Thoracic aorta (tissue), 2 donors: ENCODE data around the gene PLPPR2. TPM values are rescaled to one million over a fixed set of nuclear protein-coding genes. Genes with fewer than 3 reads are reported as not detected.

Experiments used
- ATAC-seq: fragments of 150-250 bp; one replicate; pipeline ENCODE4 v1.8.0; 2017; ENCODE audit warnings: low read depth; ENCODE audit not compliant: insufficient number of reproducible peaks, low FRiP score
- DNase-seq: peaks from one replicate; pipeline ENCODE4 v3.0.0-alpha.2; 2020; ENCODE audit warnings: low spot score
- H3K27ac ChIP-seq, 2 donors: fragments of 200-600 bp; sonication (generic); 1 replicate in 1 of 2; 2 replicates in 1 of 2; pipeline ENCODE4 v1.5.1; 2016; ENCODE audit warnings: mild to moderate bottlenecking in 2 of 2, moderate library complexity in 2 of 2
- H3K27me3 ChIP-seq: fragments of 200-600 bp; sonication (generic); replicated peaks from 2 replicates; pipeline ENCODE4 v1.6.0; 2016; ENCODE audit warnings: mild to moderate bottlenecking; ENCODE audit not compliant: insufficient read depth
- H3K36me3 ChIP-seq: fragments of 200-600 bp; sonication (generic); one replicate; pipeline ENCODE4 v1.5.1; 2016
- H3K4me1 ChIP-seq, 2 donors: fragments of 200-600 bp; sonication (generic); 1 replicate in 1 of 2; 2 replicates in 1 of 2; pipeline versions ENCODE4 v1.5.1 to v1.6.0; 2016; ENCODE audit warnings: low read depth in 2 of 2, mild to moderate bottlenecking in 1 of 2; ENCODE audit not compliant: control insufficient read depth in 1 of 2
- H3K4me3 ChIP-seq: fragments of 200-600 bp; sonication (generic); 2 replicates; pipeline ENCODE4 v1.5.1; 2016; ENCODE audit warnings: mild to moderate bottlenecking
- H3K9me3 ChIP-seq: fragments of 200-600 bp; sonication (generic); 2 replicates; pipeline ENCODE4 v1.5.1; 2016
- CTCF ChIP-seq: fragments of 200-600 bp; sonication (generic); IDR thresholded peaks from one replicate; pipeline ENCODE4 v1.5.1; 2019; ENCODE audit warnings: antibody characterized with exemption
- total RNA-seq, 2 donors: library from RNA; depleted of rRNA; stranded (reverse); fragments of >200 nt; gene quantifications; one replicate each; pipeline versions ENCODE4 v1.1.0 to v1.2.3, GENCODE V29; 2016

Gene PLPPR2
- total RNA-seq, 2 donors from 2014 or later: 55.7 to 69.7 TPM

- no peaks in the 10 kb centered on the region for H3K27me3 ChIP-seq
- DNase-seq (no peak), ATAC-seq (no peak)
- no peaks in the 10 kb centered on the region for H3K4me1 ChIP-seq
- H3K9me3 ChIP-seq: no peaks in the 10 kb centered on the region
- no peak for TF ChIP-seq CTCF
- no peak overlapping the region for H3K4me3 ChIP-seq
- no peak overlapping the region for H3K27ac ChIP-seq
- H3K36me3 ChIP-seq: no peaks in the 10 kb centered on the region
Observed at GRCh38 chr19:11408591-11408990, 53.4 kb downstream of the PLPPR2 start.

GRCh38 chr19:11410682-11411081, 55.5 kb downstream of the PLPPR2 start:
- Histone ChIP-seq H3K4me1 (no peaks in the 10 kb centered on the region), H3K36me3 (no peaks in the 10 kb centered on the region), H3K27ac (no peak overlapping the region), H3K9me3 (no peaks in the 10 kb centered on the region), H3K27me3 (no peaks in the 10 kb centered on the region), H3K4me3 (no peak overlapping the region)
- ATAC-seq (no peak), DNase-seq (no peak)
- TF ChIP-seq CTCF: no peak

- TF ChIP-seq CTCF: no peak
- DNase-seq: no peak
- peaks cover 0 to 11% of the 10 kb centered on the region in 2 donors for H3K4me1 ChIP-seq
Observed at GRCh38 chr19:11414544-11414943, 59.3 kb downstream of the PLPPR2 start.

More at GRCh38 chr19:11414544-11414943, 59.3 kb downstream of the PLPPR2 start:
- no peak overlapping the region for H3K27ac ChIP-seq
- no peaks in the 10 kb centered on the region for H3K27me3 ChIP-seq
- ATAC-seq: no peak
- H3K36me3 ChIP-seq: no peaks in the 10 kb centered on the region
- no peak overlapping the region for H3K4me3 ChIP-seq
- H3K9me3 ChIP-seq: no peaks in the 10 kb centered on the region

Other genes with a start within 250 kb of the PLPPR2 start
- gene SPC24, start 199.7 kb upstream of the PLPPR2 start, total RNA-seq: 1 to 10 TPM; 2.4 to 4.7 TPM
- gene KANK2, start 157.9 kb upstream of the PLPPR2 start, total RNA-seq: 100 to 1,000 TPM; 647 to 689 TPM
- gene ANGPTL8, start 115.8 kb upstream of the PLPPR2 start, total RNA-seq: not detected
- 10 to 100 TPM; 30.5 to 49.3 TPM for gene DOCK6, start 92.9 kb upstream of the PLPPR2 start, total RNA-seq
- not detected for gene TSPAN16, start 59.3 kb upstream of the PLPPR2 start, total RNA-seq
- gene RAB3D, start 15.8 kb upstream of the PLPPR2 start, total RNA-seq: 10 to 100 TPM; 14.2 to 20.4 TPM
- 100 to 1,000 TPM; 103 to 144 TPM for gene TMEM205, start 9.2 kb upstream of the PLPPR2 start, total RNA-seq
- 10 to 100 TPM; 15.1 to 21.8 TPM for gene CCDC159, start 8.9 kb upstream of the PLPPR2 start, total RNA-seq
- 1 to 10 TPM; 1.2 to 1.5 TPM for gene SWSAP1, start 19.2 kb downstream of the PLPPR2 start, total RNA-seq
- 1 to 10 TPM; 5.6 to 7.1 TPM for gene EPOR, start 28.9 kb downstream of the PLPPR2 start, total RNA-seq
- 10 to 100 TPM; 43.6 to 47.4 TPM for gene RGL3, start 63.9 kb downstream of the PLPPR2 start, total RNA-seq
- 1 to 10 TPM in 1 of 2 donors, under 1 TPM in 1; 0.35 to 2.0 TPM for gene ODAD3, start 79.7 kb downstream of the PLPPR2 start, total RNA-seq
- 100 to 1,000 TPM; 121 to 123 TPM for gene PRKCSH, start 80.2 kb downstream of the PLPPR2 start, total RNA-seq
- not detected for gene ELAVL3, start 125.6 kb downstream of the PLPPR2 start, total RNA-seq
- 10 to 100 TPM in 1 of 2 donors, 1 to 10 TPM in 1; 5.4 to 25.0 TPM for gene ZNF653, start 150.4 kb downstream of the PLPPR2 start, total RNA-seq
- gene ECSIT, start 173.7 kb downstream of the PLPPR2 start, total RNA-seq: 10 to 100 TPM; 40.4 to 44.1 TPM
- gene CNN1, start 183.4 kb downstream of the PLPPR2 start, total RNA-seq: 1,000 to 10,000 TPM in 1 of 2 donors, 100 to 1,000 TPM in 1; 703 to 1,224 TPM
- gene ELOF1, start 203.8 kb downstream of the PLPPR2 start, total RNA-seq: 10 to 100 TPM; 24.3 to 36.6 TPM
- gene ACP5, start 222.2 kb downstream of the PLPPR2 start, total RNA-seq: 10 to 100 TPM in 1 of 2 donors, 1 to 10 TPM in 1; 1.6 to 14.6 TPM
- 10 to 100 TPM in 1 of 2 donors, 1 to 10 TPM in 1; 5.6 to 13.1 TPM for gene ZNF627, start 242.1 kb downstream of the PLPPR2 start, total RNA-seq